Measurements from ENCODE around the gene NR5A1.

Gene NR5A1

GRCh38 chr9:124475158-124475867 is 31.9 kb downstream of the NR5A1 start:
- no peak for DNase-seq

GRCh38 chr9:124474151-124474550 is 33.0 kb downstream of the NR5A1 start:
- in situ Hi-C loops (cut with HindIII; ENCODE audit: low pct_ligation_motif_present, low pct_unique_long_range_greater_than_20kb, low sequenced_read_pairs), result no loop called here
- no peak for DNase-seq

More at GRCh38 chr9:124475158-124475867, 31.9 kb downstream of the NR5A1 start:
- in situ Hi-C loops (cut with HindIII; ENCODE audit: low pct_ligation_motif_present, low pct_unique_long_range_greater_than_20kb, low sequenced_read_pairs), result no loop called here

- DNase-seq, result no peak
- in situ Hi-C loops (cut with HindIII; ENCODE audit: low pct_ligation_motif_present, low pct_unique_long_range_greater_than_20kb, low sequenced_read_pairs), result no loop called here
Measured at GRCh38 chr9:124473310-124473709, 33.9 kb downstream of the NR5A1 start.

GRCh38 chr9:124472770-124473169 is 34.4 kb downstream of the NR5A1 start:
- DNase-seq, result no peak
- in situ Hi-C loops (cut with HindIII; ENCODE audit: low pct_ligation_motif_present, low pct_unique_long_range_greater_than_20kb, low sequenced_read_pairs), result no loop called here

GRCh38 chr9:124471761-124472160 is 35.4 kb downstream of the NR5A1 start:
- no peak for DNase-seq
- in situ Hi-C loops (cut with HindIII; ENCODE audit: low pct_ligation_motif_present, low pct_unique_long_range_greater_than_20kb, low sequenced_read_pairs), result no loop called here

- no peak for DNase-seq
- in situ Hi-C loops (cut with HindIII; ENCODE audit: low pct_ligation_motif_present, low pct_unique_long_range_greater_than_20kb, low sequenced_read_pairs), result no loop called here
Measured at GRCh38 chr9:124470726-124471125, 36.5 kb downstream of the NR5A1 start.

GRCh38 chr9:124470306-124470705 is 36.9 kb downstream of the NR5A1 start:
- in situ Hi-C loops (cut with HindIII; ENCODE audit: low pct_ligation_motif_present, low pct_unique_long_range_greater_than_20kb, low sequenced_read_pairs), result no loop called here
- no peak for DNase-seq

- in situ Hi-C loops (cut with HindIII; ENCODE audit: low pct_ligation_motif_present, low pct_unique_long_range_greater_than_20kb, low sequenced_read_pairs), result no loop called here
- no peak for DNase-seq
Measured at GRCh38 chr9:124469011-124469832, 38.0 kb downstream of the NR5A1 start.

- in situ Hi-C loops (cut with HindIII; ENCODE audit: low pct_ligation_motif_present, low pct_unique_long_range_greater_than_20kb, low sequenced_read_pairs), result no loop called here
- DNase-seq, result no peak
Measured at GRCh38 chr9:124468061-124468740, 39.0 kb downstream of the NR5A1 start.

GRCh38 chr9:124467410-124468060 is 39.7 kb downstream of the NR5A1 start:
- in situ Hi-C loops (cut with HindIII; ENCODE audit: low pct_ligation_motif_present, low pct_unique_long_range_greater_than_20kb, low sequenced_read_pairs), result no loop called here
- no peak for DNase-seq

GRCh38 chr9:124465736-124466135 is 41.5 kb downstream of the NR5A1 start:
- no peak for DNase-seq
- in situ Hi-C loops (cut with HindIII; ENCODE audit: low pct_ligation_motif_present, low pct_unique_long_range_greater_than_20kb, low sequenced_read_pairs), result no loop called here

- in situ Hi-C loops (cut with HindIII; ENCODE audit: low pct_ligation_motif_present, low pct_unique_long_range_greater_than_20kb, low sequenced_read_pairs), result no loop called here
Measured at GRCh38 chr9:124462739-124463138, 44.5 kb downstream of the NR5A1 start.

GRCh38 chr9:124458441-124458840 is 48.8 kb downstream of the NR5A1 start:
- DNase-seq, result no peak
- in situ Hi-C loops (cut with HindIII; ENCODE audit: low pct_ligation_motif_present, low pct_unique_long_range_greater_than_20kb, low sequenced_read_pairs), result no loop called here

More at GRCh38 chr9:124462739-124463138, 44.5 kb downstream of the NR5A1 start:
- DNase-seq, result no peak

GRCh38 chr9:124457887-124458431 is 49.2 kb downstream of the NR5A1 start:
- DNase-seq, result no peak

GRCh38 chr9:124457079-124457886 is 49.9 kb downstream of the NR5A1 start:
- DNase-seq, result no peak
- in situ Hi-C loops (cut with HindIII; ENCODE audit: low pct_ligation_motif_present, low pct_unique_long_range_greater_than_20kb, low sequenced_read_pairs), result no loop called here

More at GRCh38 chr9:124457887-124458431, 49.2 kb downstream of the NR5A1 start:
- in situ Hi-C loops (cut with HindIII; ENCODE audit: low pct_ligation_motif_present, low pct_unique_long_range_greater_than_20kb, low sequenced_read_pairs), result no loop called here

- DNase-seq, result no peak
- in situ Hi-C loops (cut with HindIII; ENCODE audit: low pct_ligation_motif_present, low pct_unique_long_range_greater_than_20kb, low sequenced_read_pairs), result no loop called here
Measured at GRCh38 chr9:124456341-124457078, 50.7 kb downstream of the NR5A1 start.

- in situ Hi-C loops (cut with HindIII; ENCODE audit: low pct_ligation_motif_present, low pct_unique_long_range_greater_than_20kb, low sequenced_read_pairs), result no loop called here
- no peak for DNase-seq
Measured at GRCh38 chr9:124455820-124456219, 51.4 kb downstream of the NR5A1 start.
